ENCODE results near the gene PARD6A. TPM values are rescaled to one million over a fixed set of nuclear protein-coding genes. Genes with fewer than 3 reads are reported as not detected.

The PARD6A gene
- 2.2 TPM for polyA plus RNA-seq (ENCODE audit: insufficient read length)
- long read RNA-seq, donor 1, partial matches to known transcripts, result 0 of 4 reads
- long read RNA-seq, donor 1, other reads (novel, unspliced or antisense), result 0 of 4 reads
- long read RNA-seq, donor 2, result 0 reads
- long read RNA-seq, donor 3, partial matches to known transcripts, result 0 of 2 reads
- long read RNA-seq, donor 3, other reads (novel, unspliced or antisense), result 0 of 2 reads
- long read RNA-seq, donor 4, partial matches to known transcripts, result 0 of 1 reads
- long read RNA-seq, donor 4, other reads (novel, unspliced or antisense), result 0 of 1 reads
- long read RNA-seq, donor 5, partial matches to known transcripts, result 0 of 3 reads
- long read RNA-seq, donor 5, other reads (novel, unspliced or antisense), result 0 of 3 reads
- long read RNA-seq, donor 6, partial matches to known transcripts, result 0 of 4 reads
- long read RNA-seq, donor 6, other reads (novel, unspliced or antisense), result 0 of 4 reads
- long read RNA-seq, donor 7, transcript PARD6A-202 (3 exons, 1,260 nt), result major isoform, 6 of 7 reads
- long read RNA-seq, donor 7, partial matches to known transcripts, result 0 of 7 reads
- long read RNA-seq, donor 7, other reads (novel, unspliced or antisense), result 0 of 7 reads
- long read RNA-seq, donor 8, partial matches to known transcripts, result 0 of 1 reads
- long read RNA-seq, donor 8, other reads (novel, unspliced or antisense), result 0 of 1 reads

- DNase-seq, result peak; percentile 94
Observed at GRCh38 chr16:67660564-67661028, at the start of gene PARD6A. TSS of gene PARD6A (plus strand) at chr16:67660960. CDS start at chr16:67661039, 79 bp downstream.

- DNase-seq, result no peak
Observed at GRCh38 chr16:67613808-67614207, 47.0 kb upstream of the PARD6A start.

GRCh38 chr16:67628216-67628615 is 32.5 kb upstream of the PARD6A start:
- DNase-seq, result no peak

GRCh38 chr16:67632415-67633172 is 28.2 kb upstream of the PARD6A start:
- no peak for DNase-seq

- DNase-seq, result no peak
Observed at GRCh38 chr16:67636713-67637112, 24.0 kb upstream of the PARD6A start.

GRCh38 chr16:67637625-67638024 is 23.1 kb upstream of the PARD6A start:
- no peak for DNase-seq

GRCh38 chr16:67641779-67642708 is 18.7 kb upstream of the PARD6A start:
- no peak for DNase-seq

- no peak for DNase-seq
Observed at GRCh38 chr16:67644038-67644437, 16.7 kb upstream of the PARD6A start.

- DNase-seq, result no peak
Observed at GRCh38 chr16:67645397-67646121, 15.2 kb upstream of the PARD6A start.

GRCh38 chr16:67647111-67647651 is 13.6 kb upstream of the PARD6A start:
- no peak for DNase-seq

GRCh38 chr16:67647681-67648080 is 13.1 kb upstream of the PARD6A start:
- no peak for DNase-seq

GRCh38 chr16:67648088-67648763 is 12.5 kb upstream of the PARD6A start:
- no peak for DNase-seq

- DNase-seq, result no peak
Observed at GRCh38 chr16:67648764-67649407, 11.9 kb upstream of the PARD6A start.

- DNase-seq, result no peak
Observed at GRCh38 chr16:67649494-67649931, 11.2 kb upstream of the PARD6A start.

- DNase-seq, result no peak
Observed at GRCh38 chr16:67650023-67650422, 10.7 kb upstream of the PARD6A start.

GRCh38 chr16:67651039-67651438 is 9.7 kb upstream of the PARD6A start:
- DNase-seq, result no peak

- DNase-seq, result no peak
Observed at GRCh38 chr16:67651847-67652246, 8.9 kb upstream of the PARD6A start.

- no peak for DNase-seq
Observed at GRCh38 chr16:67652578-67653127, 8.1 kb upstream of the PARD6A start.

Measured in left kidney (tissue), 8 donors.